Spleen (tissue), 11 donors: Measurements from ENCODE around the gene OR51G1. TPM values are rescaled to one million over a fixed set of nuclear protein-coding genes. Genes with fewer than 3 reads are reported as not detected.

ENCODE experiments used
- DNase-seq: peaks from one replicate; pipeline ENCODE4 v3.0.0-alpha.2; 2020
- H3K27ac ChIP-seq, 8 donors: fragments of 200-600 bp; sonication (generic) in 7 of 8; 1 replicate in 4 of 8; 2 replicates in 4 of 8; pipeline versions ENCODE4 v1.5.0 to v1.8.0; 2016 to 2021; ENCODE audit warnings: inconsistent platforms in 4 of 8, mild to moderate bottlenecking in 4 of 8, moderate library complexity in 1 of 8
- H3K27me3 ChIP-seq, 7 donors: fragments of 200-600 bp; sonication (generic) in 6 of 7; replicated peaks in 1 of 7; 1 replicate in 4 of 7; 2 replicates in 3 of 7; pipeline versions ENCODE4 v1.5.0 to v1.8.0; 2016 to 2021; ENCODE audit warnings: inconsistent platforms in 3 of 7, mild to moderate bottlenecking in 1 of 7
- H3K36me3 ChIP-seq, 6 donors: fragments of 200-600 bp; sonication (generic) in 5 of 6; 1 replicate in 4 of 6; 2 replicates in 2 of 6; pipeline versions ENCODE4 v1.5.0 to v1.8.0; 2016 to 2021; ENCODE audit warnings: inconsistent platforms in 2 of 6
- H3K4me1 ChIP-seq, 6 donors: fragments of 200-600 bp; sonication (generic) in 5 of 6; 1 replicate in 3 of 6; 2 replicates in 3 of 6; pipeline versions ENCODE4 v1.5.0 to v1.8.0; 2016 to 2021; ENCODE audit warnings: inconsistent platforms in 3 of 6
- H3K4me3 ChIP-seq, 8 donors: fragments of 200-600 bp; sonication (generic) in 7 of 8; 1 replicate in 4 of 8; 2 replicates in 4 of 8; pipeline versions ENCODE4 v1.5.0 to v1.8.0; 2016 to 2021; ENCODE audit warnings: inconsistent platforms in 4 of 8, mild to moderate bottlenecking in 4 of 8, moderate library complexity in 2 of 8
- H3K9me3 ChIP-seq, 8 donors: fragments of 200-600 bp; sonication (generic) in 7 of 8; 1 replicate in 4 of 8; 2 replicates in 4 of 8; pipeline versions ENCODE4 v1.5.0 to v1.8.0; 2016 to 2021; ENCODE audit warnings: inconsistent platforms in 4 of 8
- POLR2A ChIP-seq, 3 donors: fragments of 450-650 bp; IDR thresholded peaks; one replicate each; pipeline ENCODE4 v1.5.1; 2017; ENCODE audit warnings: antibody characterized with exemption in 3 of 3, mild to moderate bottlenecking in 1 of 3
- POLR2AphosphoS5 ChIP-seq, 3 donors: sonication (generic); formaldehyde crosslinking; IDR thresholded peaks; one replicate each; pipeline ENCODE4 v1.5.1; 2017; ENCODE audit warnings: antibody characterized with exemption in 3 of 3
- WGBS, 5 donors: extraction: QIAGEN DNeasy Blood & Tissue Kit in 3 of 5; methylation state at CpG; one replicate each; pipeline versions ENCODE4 v1.1.5 to v1.1.7; 2013 to 2018; 5-methylcytosine and 5-hydroxymethylcytosine counted together
- intact Hi-C: fragments of 100-400 bp; cut with DNase I; formaldehyde crosslinking; loops from one replicate; pipeline ENCODE4 v1.15.0; 2023; ENCODE audit warnings: low total_unique reads
- polyA plus RNA-seq, 3 donors: library from polyadenylated mRNA; stranded (reverse); fragments of 200-250 nt; gene quantifications; one replicate each; pipeline ENCODE4 v1.2.1, GENCODE V29; 2013
- total RNA-seq, 7 donors: library from RNA; depleted of rRNA in 3 of 7; stranded (reverse); fragments of >200 nt in 3 of 7; fragmentation: NEBNext Ultra II Directional in 4 of 7; extraction: Animal tissue kit (Norgen Biotek cat#: 25700) in 4 of 7; gene quantifications; one replicate each; pipeline versions ENCODE4 v1.1.0 to v1.2.1, GENCODE V29; 2016 to 2021
- TF ChIP-seq, protein P1 (sequence below), 11 experiments: fragments of 200-600 bp in 7 of 11; fragments of 450-650 bp in 4 of 11; sonication (generic) in 4 of 11; IDR thresholded peaks in 8 of 11; conservative IDR thresholded peaks in 3 of 11; 1 replicate in 7 of 11; 2 replicates in 4 of 11; pipeline versions ENCODE4 v1.4.0 to v1.8.0; 2016 to 2021; ENCODE audit warnings: antibody characterized with exemption in 11 of 11, inconsistent platforms in 4 of 11, mild to moderate bottlenecking in 1 of 11
- donor health status: healthy with polysubstance abuse.
- donor health status: DM: no; HTN: no; CAD: no; lungs with moderate emphysema.
- donor health status: DM: no; HTN: no; CAD: no.
- donor health status: Bipolar disorder and iron deficiency.
- donor health status: healthy.
- donor health status: DM: no; HTN: no; CAD: no.
- donor health status: DM: yes; HTN: yes; CAD: no.

OR51G1 gene
- total and polyA plus RNA-seq, 10 donors, result not detected

GRCh38 chr11:4947505-4947904 lies 23.4 kb upstream of the OR51G1 start, which contains the start of gene OR51A4:
OR51A4 (minus strand) TSS chr11:4947605; CDS start chr11:4947100, 505 bp downstream.
- no peak for DNase-seq

GRCh38 chr11:4936745-4937144 lies 12.6 kb upstream of the OR51G1 start:
- H3K27ac ChIP-seq, result no peak overlapping the region
- no peaks in the 10 kb centered on the region for H3K4me1 ChIP-seq
- H3K4me3 ChIP-seq, result no peak overlapping the region
- TF ChIP-seq POLR2A (IDR thresholded peaks at IDR 0.05) (no peak), POLR2AphosphoS5 (IDR thresholded peaks at IDR 0.05) (no peak)
- TF ChIP-seq, protein P1, sequence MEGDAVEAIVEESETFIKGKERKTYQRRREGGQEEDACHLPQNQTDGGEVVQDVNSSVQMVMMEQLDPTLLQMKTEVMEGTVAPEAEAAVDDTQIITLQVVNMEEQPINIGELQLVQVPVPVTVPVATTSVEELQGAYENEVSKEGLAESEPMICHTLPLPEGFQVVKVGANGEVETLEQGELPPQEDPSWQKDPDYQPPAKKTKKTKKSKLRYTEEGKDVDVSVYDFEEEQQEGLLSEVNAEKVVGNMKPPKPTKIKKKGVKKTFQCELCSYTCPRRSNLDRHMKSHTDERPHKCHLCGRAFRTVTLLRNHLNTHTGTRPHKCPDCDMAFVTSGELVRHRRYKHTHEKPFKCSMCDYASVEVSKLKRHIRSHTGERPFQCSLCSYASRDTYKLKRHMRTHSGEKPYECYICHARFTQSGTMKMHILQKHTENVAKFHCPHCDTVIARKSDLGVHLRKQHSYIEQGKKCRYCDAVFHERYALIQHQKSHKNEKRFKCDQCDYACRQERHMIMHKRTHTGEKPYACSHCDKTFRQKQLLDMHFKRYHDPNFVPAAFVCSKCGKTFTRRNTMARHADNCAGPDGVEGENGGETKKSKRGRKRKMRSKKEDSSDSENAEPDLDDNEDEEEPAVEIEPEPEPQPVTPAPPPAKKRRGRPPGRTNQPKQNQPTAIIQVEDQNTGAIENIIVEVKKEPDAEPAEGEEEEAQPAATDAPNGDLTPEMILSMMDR (IDR thresholded peaks at IDR 0.05 in 8 of 11, conservative IDR thresholded peaks at IDR 0.05 in 3 of 11), result no peak
- intact Hi-C loops, result no loop called here
- no peak for DNase-seq
- H3K9me3 ChIP-seq, result no peaks in the 10 kb centered on the region
- 78 to 89% (median 84%) methylated on average over 3 of the region's 3 CpGs for WGBS, 5 donors
- no peaks in the 10 kb centered on the region for H3K36me3 ChIP-seq
- H3K27me3 ChIP-seq, result no peaks in the 10 kb centered on the region

More at GRCh38 chr11:4947505-4947904, 23.4 kb upstream of the OR51G1 start, which contains the start of gene OR51A4:
- intact Hi-C loops, result no loop called here
- H3K9me3 ChIP-seq, result no peaks in the 10 kb centered on the region
- no peak within 1 kb of the TSS for H3K27ac ChIP-seq
- TF ChIP-seq, protein P1 (IDR thresholded peaks at IDR 0.05 in 8 of 11, conservative IDR thresholded peaks at IDR 0.05 in 3 of 11), result no peak
- no peak for TF ChIP-seq POLR2AphosphoS5 (IDR thresholded peaks at IDR 0.05)
- no peak for TF ChIP-seq POLR2A (IDR thresholded peaks at IDR 0.05)
- no peaks in the 10 kb centered on the region for H3K36me3 ChIP-seq
- no peaks in the 10 kb centered on the region for H3K27me3 ChIP-seq
- H3K4me1 ChIP-seq, result no peaks in the 10 kb centered on the region
- H3K4me3 ChIP-seq, result no peak within 1 kb of the TSS

DNA sequence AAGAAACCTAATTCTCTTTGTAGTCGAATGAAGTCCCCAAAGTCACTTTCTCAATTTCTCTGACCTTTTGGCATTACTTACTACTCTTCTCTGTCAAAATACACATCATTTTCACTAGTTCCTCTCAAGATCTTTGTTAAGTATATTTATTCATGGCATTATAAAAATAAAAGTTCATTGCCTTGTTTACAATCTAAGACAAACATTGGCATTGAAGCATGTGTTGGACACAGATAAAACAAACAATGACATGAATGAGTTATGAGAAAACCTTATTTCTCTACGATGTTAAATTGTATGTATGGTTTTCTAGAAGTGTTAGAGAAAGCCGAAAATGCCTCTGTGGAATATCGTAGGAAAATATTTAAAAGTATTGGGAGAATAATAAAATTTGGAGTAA lies 8.6 kb upstream of the OR51G1 start:
- 83 to 88% (median 86%) methylated on average over 4 of the region's 4 CpGs for WGBS, 5 donors
- intact Hi-C loops, result no loop called here
- H3K27ac ChIP-seq, result no peak overlapping the region
- no peaks in the 10 kb centered on the region for H3K36me3 ChIP-seq
- H3K4me1 ChIP-seq, result no peaks in the 10 kb centered on the region
- no peaks in the 10 kb centered on the region for H3K27me3 ChIP-seq
- H3K9me3 ChIP-seq, result no peaks in the 10 kb centered on the region
- TF ChIP-seq POLR2A (IDR thresholded peaks at IDR 0.05) (no peak), POLR2AphosphoS5 (IDR thresholded peaks at IDR 0.05) (no peak)
- TF ChIP-seq, protein P1 (IDR thresholded peaks at IDR 0.05 in 8 of 11, conservative IDR thresholded peaks at IDR 0.05 in 3 of 11), result no peak
- no peak for DNase-seq
- no peak overlapping the region for H3K4me3 ChIP-seq

- Histone ChIP-seq H3K4me1 (no peaks in the 10 kb centered on the region), H3K4me3 (no peak overlapping the region), H3K27me3 (no peaks in the 10 kb centered on the region), H3K27ac (no peak overlapping the region), H3K9me3 (no peaks in the 10 kb centered on the region), H3K36me3 (no peaks in the 10 kb centered on the region)
- TF ChIP-seq, protein P1 (IDR thresholded peaks at IDR 0.05 in 8 of 11, conservative IDR thresholded peaks at IDR 0.05 in 3 of 11), result no peak
- TF ChIP-seq POLR2AphosphoS5 (IDR thresholded peaks at IDR 0.05), result no peak
- TF ChIP-seq POLR2A (IDR thresholded peaks at IDR 0.05), result no peak
- no peak for DNase-seq
- intact Hi-C loops, result no loop called here
Measured at GRCh38 chr11:4926608-4927007, 2.5 kb upstream of the OR51G1 start.
